Stimulated activated CD8-positive, alpha-beta memory T cell treated with anti-CD3 and anti-CD28 coated beads, Interleukin-4, amount 100 ng/mL, for 1 hour (primary cell): ENCODE measurements around the gene PXMP4.

Source experiments
- DNase-seq, 2 donors: peaks; one replicate each; pipeline ENCODE4 v3.0.0-alpha.2; 2020; ENCODE audit warnings: low read depth in 2 of 2, low spot score in 1 of 2

The PXMP4 gene

GRCh38 chr20:33656783-33657703, 63.1 kb downstream of the PXMP4 start:
- no peak for DNase-seq

- no peak for DNase-seq
Measured at GRCh38 chr20:33656010-33656782, 63.9 kb downstream of the PXMP4 start.

- DNase-seq = no peak
Measured at GRCh38 chr20:33655164-33655563, 64.9 kb downstream of the PXMP4 start.

GRCh38 chr20:33654680-33655161, 65.4 kb downstream of the PXMP4 start:
- no peak for DNase-seq

- no peak for DNase-seq
Measured at GRCh38 chr20:33653900-33654596, 66.1 kb downstream of the PXMP4 start.

GRCh38 chr20:33653218-33653899, 66.8 kb downstream of the PXMP4 start:
- no peak for DNase-seq
